ENCODE results near the gene MAPKBP1.
A peak's percentile ranks its signal among the peaks of the same experiment; 100 is the strongest.
"Not testable (repeated sequence)": the region's sequence is repeated elsewhere in the genome, so short reads cannot be mapped to it uniquely, and the experiment has no call there.

MAPKBP1 gene
- 48.2 to 63.3 reads per million in 2 donors for total RNA-seq

DNA sequence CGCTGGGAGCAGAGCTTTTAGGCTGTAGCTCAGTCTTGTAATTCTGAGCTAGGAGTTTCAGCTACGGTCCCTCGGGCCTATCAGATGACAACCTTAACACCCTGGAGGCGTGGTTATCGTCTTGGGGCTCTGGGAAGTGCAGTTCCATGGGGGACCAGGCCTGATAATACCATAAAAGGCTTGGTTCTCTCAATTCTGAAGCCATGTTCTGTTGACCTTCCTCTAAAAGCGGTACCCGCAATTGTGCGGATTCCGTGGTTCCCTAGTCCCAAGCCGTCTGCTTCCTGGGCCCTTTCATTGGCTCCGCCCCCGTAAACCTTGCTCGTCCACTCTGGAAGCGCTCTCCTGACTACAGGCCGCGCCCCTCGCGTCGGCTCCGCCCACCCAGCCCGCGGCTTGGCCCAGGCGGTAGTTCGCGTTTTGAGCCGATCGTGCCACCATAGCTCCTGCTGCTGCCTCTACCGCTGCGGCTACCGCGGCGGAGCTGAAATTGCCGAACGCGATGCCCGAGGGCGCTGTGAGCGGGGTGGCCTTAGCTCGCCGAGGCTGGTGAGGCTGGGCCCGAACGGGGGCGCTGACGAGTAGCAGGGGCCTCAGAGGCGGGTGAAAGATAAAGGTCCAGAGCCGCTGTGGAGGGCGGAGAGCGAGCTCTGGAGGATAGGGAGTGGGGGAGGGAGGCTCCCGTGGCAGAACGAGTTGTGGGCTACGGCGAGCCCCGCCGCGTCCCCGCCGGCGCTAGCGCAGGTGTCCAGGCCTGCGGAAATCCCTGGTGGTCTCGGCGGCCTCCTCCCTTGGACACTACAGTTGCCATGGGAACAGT is at the start of gene MAPKBP1:
Gene MAPKBP1 (plus strand): TSS at position 423 of the 820 bp plus-strand sequence. CDS start 792 bp downstream, outside the sequence.
- DNase-seq = peak; percentile 94 to 99 (median 97)

DNA sequence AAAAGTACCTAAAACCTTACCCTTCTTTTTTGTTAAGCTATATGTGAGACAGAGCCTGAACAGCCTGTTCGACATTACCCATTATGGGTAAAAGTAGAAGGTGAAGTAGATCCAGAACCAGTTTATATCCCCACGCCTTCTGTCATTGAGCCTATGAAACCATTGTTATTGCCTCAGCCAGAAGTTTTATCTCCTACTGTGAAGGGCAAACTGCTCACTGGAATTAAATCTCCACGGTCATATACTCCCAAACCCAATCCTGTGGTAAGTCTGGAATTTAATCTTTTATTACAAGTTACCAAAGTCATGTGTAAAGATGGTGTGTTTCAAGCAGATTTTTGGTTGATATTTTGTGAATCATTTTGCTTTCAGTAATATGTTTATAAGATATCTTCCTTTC is 47.1 kb upstream of the MAPKBP1 start:
- no peak for DNase-seq

GRCh38 chr15:41728061-41728460 is 46.2 kb upstream of the MAPKBP1 start:
- DNase-seq = not testable (repeated sequence)

DNA sequence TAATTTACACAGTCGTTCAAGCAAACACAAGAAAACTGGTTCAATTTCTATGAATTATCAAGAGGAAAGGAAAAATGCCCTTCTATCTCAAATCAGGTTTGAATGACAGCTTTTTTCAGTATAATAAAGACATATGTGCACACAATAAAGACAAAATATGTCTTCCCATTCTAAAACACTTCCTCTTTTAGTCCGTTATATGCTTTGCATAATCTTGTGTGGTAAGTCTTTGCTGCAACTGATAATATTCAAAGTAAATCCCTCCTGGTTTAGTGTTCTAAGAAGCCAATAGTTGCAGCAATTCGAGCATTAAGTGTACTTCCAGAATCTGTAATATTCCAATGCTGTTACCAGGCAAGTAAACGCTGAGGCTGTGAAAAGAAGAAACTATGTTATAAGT is 43.7 kb upstream of the MAPKBP1 start:
- no peak for DNase-seq

DNA sequence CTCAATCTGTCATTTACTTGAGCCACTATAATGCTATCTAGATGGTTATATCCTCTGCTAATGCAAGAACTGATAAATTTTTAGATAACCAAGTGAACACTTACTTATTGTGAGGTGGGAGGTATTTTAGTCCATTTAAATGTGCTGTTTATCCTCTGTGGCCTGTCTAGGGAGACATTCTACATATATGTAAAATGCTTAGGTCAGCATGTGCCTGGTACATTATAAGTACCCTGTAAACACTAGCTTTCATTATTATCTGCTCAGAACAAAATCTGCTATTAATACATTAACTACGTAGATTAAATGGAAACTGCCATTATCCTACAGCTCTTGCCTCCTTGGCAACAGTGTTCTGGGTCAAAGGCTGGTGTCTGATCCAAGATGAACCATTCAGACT is 41.8 kb upstream of the MAPKBP1 start:
- no peak for DNase-seq

GRCh38 chr15:41734079-41734478 is 40.2 kb upstream of the MAPKBP1 start:
- no peak for DNase-seq

GRCh38 chr15:41735046-41735445 is 39.2 kb upstream of the MAPKBP1 start:
- no peak for DNase-seq

DNA sequence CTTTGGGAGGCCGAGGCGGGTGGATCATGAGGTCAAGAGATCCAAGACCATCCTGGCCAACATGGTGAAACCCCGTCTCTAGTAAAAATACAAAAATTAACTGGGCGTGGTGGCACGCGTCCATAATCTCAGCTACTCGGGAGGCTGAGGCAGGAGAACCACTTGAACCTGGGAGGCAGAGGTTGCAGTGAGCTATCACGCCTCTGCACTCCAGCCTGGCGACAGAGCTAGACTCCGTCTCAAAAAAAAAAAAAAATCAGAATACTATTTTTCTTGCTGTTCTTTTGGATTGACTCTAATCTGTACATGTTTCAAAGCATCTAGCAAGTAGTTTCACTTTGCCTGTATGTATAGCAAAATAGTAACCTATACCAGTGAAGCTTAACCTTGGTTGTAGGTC is 38.8 kb upstream of the MAPKBP1 start:
- not testable (repeated sequence) for DNase-seq

DNA sequence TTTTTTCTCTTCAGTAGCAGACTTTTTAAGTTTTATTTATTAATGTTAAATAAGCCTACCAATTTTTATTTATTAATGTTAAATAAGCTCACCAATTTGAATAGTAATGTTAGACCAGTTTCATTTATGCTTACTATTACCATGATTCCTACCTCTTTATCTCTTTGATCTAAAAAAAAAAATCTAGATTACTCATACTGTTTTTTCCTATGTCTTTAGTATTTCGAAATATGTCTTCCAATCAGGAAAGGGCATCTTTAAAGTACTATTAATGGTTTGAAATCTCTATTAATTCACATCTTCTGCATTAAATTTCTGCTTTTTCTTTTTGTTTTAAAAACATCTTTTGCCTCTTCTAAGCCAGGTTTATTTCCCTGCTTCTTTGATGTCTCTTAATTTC is 27.5 kb upstream of the MAPKBP1 start:
- DNase-seq = no peak

DNA sequence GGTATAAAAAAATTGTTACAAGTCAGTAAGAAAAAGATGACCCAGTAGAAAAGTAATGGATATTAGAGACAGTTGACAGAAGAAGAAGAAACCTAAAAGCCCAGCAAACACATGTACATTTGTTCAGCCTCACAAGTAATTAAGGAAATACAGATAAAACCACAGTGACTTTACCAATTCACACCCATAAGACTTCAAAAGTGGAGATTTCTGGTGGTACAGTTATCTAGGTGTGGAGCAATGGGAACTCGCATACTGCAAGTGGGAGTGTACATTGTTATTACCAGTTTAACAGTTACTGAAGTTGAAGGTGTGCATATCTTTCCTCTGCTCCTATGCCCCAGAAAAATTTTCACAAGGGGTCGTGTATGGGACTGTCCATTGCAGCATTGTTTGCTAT is 18.1 kb upstream of the MAPKBP1 start:
- no peak for DNase-seq

DNA sequence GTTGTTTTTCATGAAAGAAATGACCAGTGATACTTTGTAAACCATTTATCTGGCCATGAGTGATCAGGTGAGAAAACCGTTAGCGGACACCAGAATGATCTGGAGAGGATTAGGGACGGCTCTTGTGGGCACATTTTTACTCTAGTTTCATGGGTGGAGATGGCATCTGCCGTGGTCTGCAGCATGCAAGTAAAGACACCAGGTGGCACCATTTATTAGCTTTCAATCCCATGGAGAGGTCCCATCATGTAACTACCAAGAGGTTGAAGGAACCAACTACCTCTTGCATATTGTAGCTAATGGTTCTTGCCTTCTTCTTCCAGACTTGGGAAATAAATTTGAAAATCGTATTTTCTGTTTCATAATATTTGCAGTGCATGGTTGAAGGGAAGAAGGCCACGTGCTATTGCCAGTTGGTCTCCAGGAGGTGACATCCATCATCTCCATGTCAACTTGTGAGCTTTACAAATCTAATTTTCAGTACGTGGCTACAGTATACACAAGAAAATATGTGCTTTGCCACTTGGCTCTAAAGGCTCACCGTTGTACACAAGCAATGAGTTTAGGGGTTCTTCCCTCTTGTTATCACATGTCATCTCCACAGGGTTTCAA is 1.5 kb upstream of the MAPKBP1 start:
- DNase-seq = peak in 4 of 5 experiments; percentile 22 to 85 (median 50)

GRCh38 chr15:41773332-41773728 is 954 bp upstream of the MAPKBP1 start:
- DNase-seq = no peak

- DNase-seq = no peak
Measured at GRCh38 chr15:41773729-41774061, 589 bp upstream of the MAPKBP1 start.

DNA sequence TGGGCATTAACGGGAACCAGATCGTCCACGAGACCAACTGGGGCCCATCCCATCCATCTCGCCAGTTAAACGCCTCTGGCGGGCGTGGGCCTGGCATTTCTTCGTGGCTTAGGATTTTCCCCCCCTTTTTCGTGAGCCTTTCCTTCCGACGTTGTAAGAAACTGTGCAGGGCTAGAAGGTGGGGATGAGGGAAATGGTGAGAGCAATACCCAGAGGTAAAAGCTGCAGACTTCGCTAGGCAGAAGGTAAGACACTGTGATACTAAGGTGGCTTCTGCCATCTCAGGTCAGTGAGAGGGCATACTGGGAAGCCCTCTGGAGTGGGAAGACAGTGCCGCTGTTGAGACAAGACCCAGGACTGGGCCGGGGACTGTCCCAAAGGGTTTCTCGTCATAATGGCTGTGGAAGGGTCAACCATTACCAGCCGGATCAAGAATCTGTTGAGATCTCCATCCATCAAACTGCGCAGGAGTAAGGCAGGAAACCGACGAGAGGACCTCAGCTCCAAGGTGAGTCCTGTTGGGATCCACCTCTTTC is 666 bp downstream of the MAPKBP1 start:
- peak in 1 of 5 experiments; percentile 49 for DNase-seq

- DNase-seq = no peak
Measured at GRCh38 chr15:41775651-41776050, 1.4 kb downstream of the MAPKBP1 start.

DNA sequence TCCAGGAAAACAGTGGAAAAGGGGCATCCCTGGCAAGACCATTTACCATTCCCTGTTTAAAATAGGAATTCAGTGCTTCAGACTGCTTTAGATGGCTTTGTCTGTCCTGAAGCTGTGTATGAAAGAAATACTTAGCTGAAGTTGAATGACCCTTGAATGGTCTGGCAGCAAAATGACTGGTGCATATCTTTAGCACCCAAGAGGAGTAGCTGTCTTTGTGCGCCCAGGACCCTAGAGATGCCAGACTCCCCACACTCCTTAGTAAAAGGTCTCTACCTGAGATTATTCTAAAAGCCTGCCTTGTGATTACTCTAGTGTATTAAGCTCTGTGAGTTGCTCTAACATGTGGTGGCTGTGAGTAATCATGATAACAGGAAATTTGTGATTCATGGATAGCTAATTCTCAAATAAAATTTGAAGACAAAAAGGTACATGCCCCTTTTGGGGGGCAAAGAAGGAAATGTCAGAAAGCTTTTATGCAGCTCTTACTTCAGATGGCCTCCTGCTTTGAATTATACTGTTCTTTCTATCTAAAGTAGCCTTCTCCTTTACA is 3.2 kb downstream of the MAPKBP1 start:
- no peak for DNase-seq

GRCh38 chr15:41778521-41778920 is 4.2 kb downstream of the MAPKBP1 start:
- no peak for DNase-seq

- DNase-seq = no peak
Measured at GRCh38 chr15:41779662-41780157, 5.4 kb downstream of the MAPKBP1 start.

- no peak for DNase-seq
Measured at GRCh38 chr15:41780266-41780665, 6.0 kb downstream of the MAPKBP1 start.

GRCh38 chr15:41780727-41781126 is 6.4 kb downstream of the MAPKBP1 start:
- no peak for DNase-seq

GRCh38 chr15:41782371-41783282 is 8.3 kb downstream of the MAPKBP1 start:
- no peak for DNase-seq

- DNase-seq = no peak
Measured at GRCh38 chr15:41783296-41783695, 9.0 kb downstream of the MAPKBP1 start.
